ENCODE measurements around the gene KRTAP9-7. TPM values are rescaled to one million over a fixed set of nuclear protein-coding genes. Genes with fewer than 3 reads are reported as not detected.

KRTAP9-7 gene
- total and polyA plus RNA-seq, 2 donors from 2014 or later: not detected

- no peak for DNase-seq
- Histone ChIP-seq H3K27ac (ENCODE audit: low read depth in 2 of 2, low read length in 2 of 2) (no peak overlapping the region), H3K4me3 (ENCODE audit: low read length in 3 of 3) (no peak overlapping the region), H3K36me3 (ENCODE audit: control insufficient read depth in 2 of 3, insufficient read depth in 3 of 3, low read length in 3 of 3) (no peaks in the 10 kb centered on the region), H3K9ac (ENCODE audit: low read length in 3 of 3) (no peak overlapping the region), H3K4me1 (ENCODE audit: control insufficient read depth in 2 of 3, insufficient read depth in 2 of 3, low read depth in 1 of 3, low read length in 3 of 3) (no peaks in the 10 kb centered on the region), H3K9me3 (ENCODE audit: control insufficient read depth in 2 of 3, insufficient read depth in 1 of 3, low read length in 3 of 3) (peaks cover 0 to 4% (median 0%) of the 10 kb centered on the region in 3 donors), H3K27me3 (ENCODE audit: control insufficient read depth, insufficient read depth, low read length) (no peaks in the 10 kb centered on the region)
- no peak for FAIRE-seq
- no peak for TF ChIP-seq CTCF (IDR thresholded peaks at IDR 0.05; ENCODE audit: borderline replicate concordance, extremely low read depth, insufficient read depth)
- intact Hi-C loops (cut with DNase I): no loop called here
Observed at GRCh38 chr17:41284043-41284442, 8.5 kb downstream of the KRTAP9-7 start.

- H3K9ac ChIP-seq (ENCODE audit: low read length in 3 of 3): no peak overlapping the region
- no peaks in the 10 kb centered on the region for H3K4me1 ChIP-seq (ENCODE audit: control insufficient read depth in 2 of 3, insufficient read depth in 2 of 3, low read depth in 1 of 3, low read length in 3 of 3)
- intact Hi-C loops (cut with DNase I): no loop called here
- H3K36me3 ChIP-seq (ENCODE audit: control insufficient read depth in 2 of 3, insufficient read depth in 3 of 3, low read length in 3 of 3): no peaks in the 10 kb centered on the region
- no peaks in the 10 kb centered on the region for H3K27me3 ChIP-seq (ENCODE audit: control insufficient read depth, insufficient read depth, low read length)
- DNase-seq (no peak), FAIRE-seq (no peak)
- no peak for TF ChIP-seq CTCF (IDR thresholded peaks at IDR 0.05; ENCODE audit: borderline replicate concordance, extremely low read depth, insufficient read depth)
- H3K9me3 ChIP-seq (ENCODE audit: control insufficient read depth in 2 of 3, insufficient read depth in 1 of 3, low read length in 3 of 3): peaks cover 0 to 2% (median 0%) of the 10 kb centered on the region in 3 donors
- H3K4me3 ChIP-seq (ENCODE audit: low read length in 3 of 3): no peak overlapping the region
- H3K27ac ChIP-seq (ENCODE audit: low read depth in 2 of 2, low read length in 2 of 2): no peak overlapping the region
Observed at GRCh38 chr17:41284546-41284945, 9.0 kb downstream of the KRTAP9-7 start.

- H3K27ac ChIP-seq (ENCODE audit: low read depth in 2 of 2, low read length in 2 of 2): no peak overlapping the region
Observed at GRCh38 chr17:41287050-41287449, 11.6 kb downstream of the KRTAP9-7 start.

More at GRCh38 chr17:41287050-41287449, 11.6 kb downstream of the KRTAP9-7 start:
- intact Hi-C loops (cut with DNase I): no loop called here
- Histone ChIP-seq H3K9ac (ENCODE audit: low read length in 3 of 3) (no peak overlapping the region), H3K4me3 (ENCODE audit: low read length in 3 of 3) (no peak overlapping the region), H3K27me3 (ENCODE audit: control insufficient read depth, insufficient read depth, low read length) (no peaks in the 10 kb centered on the region), H3K4me1 (ENCODE audit: control insufficient read depth in 2 of 3, insufficient read depth in 2 of 3, low read depth in 1 of 3, low read length in 3 of 3) (no peaks in the 10 kb centered on the region), H3K9me3 (ENCODE audit: control insufficient read depth in 2 of 3, insufficient read depth in 1 of 3, low read length in 3 of 3) (no peaks in the 10 kb centered on the region), H3K36me3 (ENCODE audit: control insufficient read depth in 2 of 3, insufficient read depth in 3 of 3, low read length in 3 of 3) (no peaks in the 10 kb centered on the region)
- no peak for FAIRE-seq
- no peak for TF ChIP-seq CTCF (IDR thresholded peaks at IDR 0.05; ENCODE audit: borderline replicate concordance, extremely low read depth, insufficient read depth)
- no peak for DNase-seq
